Left lobe of liver (tissue), 2 donors: ENCODE measurements around the gene AMDHD2. TPM values are rescaled to one million over a fixed set of nuclear protein-coding genes. Genes with fewer than 3 reads are reported as not detected.

Source experiments
- ATAC-seq: fragments of 200-7000 bp; cut with Tn5 transposase; one replicate; pipeline ENCODE4 v1.9.1; 2020; ENCODE audit warnings: mild to moderate bottlenecking, moderate library complexity
- DNase-seq: peaks from one replicate; pipeline ENCODE4 v3.0.0-alpha.2; 2020; ENCODE audit warnings: low spot score
- total RNA-seq: library from RNA; stranded (reverse); gene quantifications from one replicate; pipeline ENCODE4 v1.2.1, GENCODE V29; 2021
- donor health status: DM: no; HTN: no; CAD: no; lungs with moderate emphysema.
- donor health status: DM: no; HTN: yes; CAD: no.

The AMDHD2 gene
- total RNA-seq, 1 donor from 2014 or later = 22.2 TPM

- peak; percentile 82 for DNase-seq
- ATAC-seq = peak; percentile 58
These were observed 21.5 kb upstream of the AMDHD2 start for GRCh38 chr16:2498531-2499253.

DNA sequence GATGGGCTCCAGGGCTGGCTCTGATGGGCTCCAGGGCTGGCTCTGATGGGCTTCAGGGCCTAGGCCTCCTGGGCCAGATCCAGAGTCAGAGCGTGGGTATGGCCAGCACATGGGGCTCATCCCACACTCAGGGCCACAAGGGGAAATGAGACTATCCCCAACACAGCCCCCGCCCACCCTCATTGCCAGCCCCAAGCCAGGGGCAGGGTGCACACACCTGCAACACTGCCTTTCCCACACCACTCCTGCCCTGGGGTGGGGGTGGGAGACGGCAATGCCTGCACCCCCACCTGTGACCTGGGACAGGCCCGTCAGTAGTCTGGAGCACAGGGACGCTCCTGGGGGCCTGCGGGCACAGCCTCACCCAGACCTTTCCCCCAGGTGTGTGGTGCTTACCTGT is 20.7 kb upstream of the AMDHD2 start:
- no peak for ATAC-seq

DNA sequence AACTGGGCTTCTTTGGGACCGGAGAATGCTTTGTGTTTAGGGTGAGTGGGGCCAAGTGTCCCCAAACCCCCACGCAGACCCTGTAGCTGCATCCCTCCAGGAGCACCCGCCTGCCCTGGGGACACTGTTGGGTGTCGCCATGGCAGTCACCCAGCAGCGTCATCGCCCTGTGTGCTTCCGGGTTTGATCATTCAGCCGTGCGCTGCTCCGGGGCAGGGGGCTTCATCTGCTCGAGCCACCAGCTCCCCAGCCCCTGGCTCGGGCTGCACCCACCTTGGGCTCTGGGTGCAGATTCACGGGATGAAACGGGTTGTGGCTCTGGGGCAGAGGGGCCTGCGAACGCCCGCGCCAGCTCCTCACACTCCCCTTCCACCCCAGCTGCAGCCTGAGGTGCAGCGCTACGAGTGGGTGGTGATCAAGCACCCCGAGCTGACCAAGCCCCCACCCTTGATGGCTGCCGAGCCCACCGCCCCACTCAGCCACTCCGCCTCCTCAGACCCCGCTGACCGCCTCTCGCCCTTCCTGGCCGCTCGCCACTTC is 20.2 kb upstream of the AMDHD2 start:
- ATAC-seq (no peak), DNase-seq (peak; percentile 46)

More for the DNA sequence above, 20.7 kb upstream of the AMDHD2 start:
- DNase-seq = peak; percentile 46

- ATAC-seq (peak; percentile 11), DNase-seq (peak; percentile 50)
These were observed 19.7 kb upstream of the AMDHD2 start for GRCh38 chr16:2500430-2500917.

- peak; percentile 81 for DNase-seq
- peak; percentile 75 for ATAC-seq
These were observed 19.0 kb upstream of the AMDHD2 start for GRCh38 chr16:2500918-2501750.

- ATAC-seq = no peak
- DNase-seq = peak; percentile 47
These were observed 17.9 kb upstream of the AMDHD2 start for GRCh38 chr16:2501946-2502895.

GRCh38 chr16:2505695-2506094 is 14.5 kb upstream of the AMDHD2 start:
- ATAC-seq (no peak), DNase-seq (no peak)

GRCh38 chr16:2507052-2507659 is 13.0 kb upstream of the AMDHD2 start:
- DNase-seq = no peak
- ATAC-seq = peak; percentile 17

GRCh38 chr16:2507665-2508064 is 12.5 kb upstream of the AMDHD2 start:
- ATAC-seq = peak; percentile 45
- peak; percentile 53 for DNase-seq

DNA sequence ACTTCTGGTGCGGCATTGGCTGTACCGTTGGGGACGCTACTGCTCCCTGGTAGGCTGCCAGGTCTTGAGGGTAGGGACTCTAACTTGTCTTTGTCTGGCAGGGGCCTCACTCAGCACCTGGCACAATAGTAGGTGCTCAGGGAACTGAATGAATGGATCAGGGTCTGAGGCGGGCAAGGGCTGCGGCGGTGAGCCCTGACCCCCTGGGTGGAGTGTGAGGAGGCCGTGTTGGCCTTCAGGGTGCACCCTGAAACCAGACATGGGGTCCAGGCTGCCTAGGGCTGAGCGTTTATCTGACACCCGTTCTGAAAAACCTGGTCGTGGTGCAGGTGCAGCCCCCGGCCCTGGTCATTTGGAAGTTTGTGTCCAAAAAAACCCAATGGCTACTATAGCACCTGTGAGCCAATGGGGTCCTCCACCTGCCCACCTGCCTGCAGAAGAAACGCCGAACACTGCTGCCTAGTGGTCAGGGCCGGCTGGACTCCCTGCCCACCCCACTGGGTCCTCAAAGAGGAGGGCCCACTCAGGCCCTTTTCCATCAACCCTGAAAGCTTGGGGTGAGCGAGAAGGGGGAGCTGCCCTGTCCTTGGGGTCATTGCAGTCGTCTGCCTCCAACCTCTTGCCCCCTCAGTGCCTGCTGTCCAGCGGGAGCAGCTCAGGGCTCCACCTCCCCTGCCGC is 11.3 kb upstream of the AMDHD2 start:
- ATAC-seq (no peak), DNase-seq (no peak)

DNA sequence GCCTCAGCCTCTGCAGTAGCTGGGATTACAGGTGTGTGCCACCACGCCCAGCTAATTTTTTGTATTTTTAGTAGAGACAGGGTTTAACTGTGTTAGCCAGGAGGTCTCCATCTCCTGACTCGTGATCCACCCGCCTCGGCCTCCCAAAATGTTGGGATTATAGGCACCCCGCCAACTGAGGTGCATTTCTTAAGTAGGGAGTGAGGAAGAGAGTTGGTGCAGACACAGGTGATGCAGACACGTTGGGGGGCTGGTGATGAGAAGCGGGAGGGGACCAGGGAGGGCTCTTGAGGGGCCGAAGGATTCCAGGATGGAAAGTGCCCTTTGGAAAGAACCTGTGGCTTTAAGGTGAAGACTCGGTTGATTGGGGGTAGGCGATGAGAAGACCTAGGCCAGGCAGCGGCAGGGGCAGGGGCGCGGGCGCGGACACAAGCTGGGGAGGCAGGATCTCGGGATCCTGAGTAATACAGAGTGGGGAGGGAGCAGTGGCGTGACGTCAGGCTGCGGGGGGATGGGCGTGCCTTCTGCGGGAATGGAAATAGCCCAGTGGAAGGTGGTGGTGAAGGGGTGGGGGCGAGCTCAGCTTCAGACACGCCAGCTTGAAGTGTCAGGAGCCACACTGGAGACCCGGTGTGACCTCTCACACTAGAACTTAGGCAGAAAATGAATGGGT is 8.9 kb upstream of the AMDHD2 start:
- ATAC-seq = no peak
- DNase-seq = peak; percentile 47

DNA sequence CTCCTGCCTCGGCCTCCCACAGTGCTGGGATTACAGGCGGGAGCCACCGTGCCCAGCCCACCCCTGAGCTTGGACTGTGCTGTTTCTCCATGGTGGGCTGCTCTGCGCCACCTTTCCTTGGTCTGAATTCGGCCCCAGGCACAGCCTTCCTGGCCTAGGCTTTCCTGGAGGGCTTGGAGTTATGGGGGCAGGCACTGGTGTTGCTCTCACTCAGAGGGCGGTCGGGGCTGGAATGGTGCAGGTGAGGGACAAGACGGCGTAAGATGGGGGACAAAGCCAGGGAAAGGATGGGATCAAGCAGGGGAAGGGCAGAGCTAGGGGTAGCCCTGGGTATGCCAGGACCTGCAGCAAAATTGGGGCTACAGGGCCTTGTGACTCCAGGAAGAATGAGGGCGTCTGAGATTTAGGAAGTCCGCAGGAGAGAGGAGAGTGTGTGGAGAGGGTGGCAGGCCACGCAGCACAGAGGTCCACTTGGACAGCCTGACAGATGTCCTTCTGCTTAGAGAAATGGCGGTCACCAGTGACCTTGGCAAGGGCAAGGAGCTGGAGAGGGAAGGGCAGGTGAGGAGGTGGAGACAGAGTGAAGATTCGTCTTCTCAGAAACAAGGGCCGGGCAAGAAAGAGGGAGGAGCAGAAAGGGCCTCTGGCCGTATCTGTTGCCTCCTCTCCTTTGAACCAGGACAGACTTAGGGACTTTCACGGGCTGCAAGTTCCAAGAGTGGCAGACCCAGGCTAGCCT is 8.0 kb upstream of the AMDHD2 start:
- DNase-seq = peak; percentile 43
- no peak for ATAC-seq

GRCh38 chr16:2512735-2513404 is 7.3 kb upstream of the AMDHD2 start:
- DNase-seq (peak; percentile 59), ATAC-seq (no peak)

DNA sequence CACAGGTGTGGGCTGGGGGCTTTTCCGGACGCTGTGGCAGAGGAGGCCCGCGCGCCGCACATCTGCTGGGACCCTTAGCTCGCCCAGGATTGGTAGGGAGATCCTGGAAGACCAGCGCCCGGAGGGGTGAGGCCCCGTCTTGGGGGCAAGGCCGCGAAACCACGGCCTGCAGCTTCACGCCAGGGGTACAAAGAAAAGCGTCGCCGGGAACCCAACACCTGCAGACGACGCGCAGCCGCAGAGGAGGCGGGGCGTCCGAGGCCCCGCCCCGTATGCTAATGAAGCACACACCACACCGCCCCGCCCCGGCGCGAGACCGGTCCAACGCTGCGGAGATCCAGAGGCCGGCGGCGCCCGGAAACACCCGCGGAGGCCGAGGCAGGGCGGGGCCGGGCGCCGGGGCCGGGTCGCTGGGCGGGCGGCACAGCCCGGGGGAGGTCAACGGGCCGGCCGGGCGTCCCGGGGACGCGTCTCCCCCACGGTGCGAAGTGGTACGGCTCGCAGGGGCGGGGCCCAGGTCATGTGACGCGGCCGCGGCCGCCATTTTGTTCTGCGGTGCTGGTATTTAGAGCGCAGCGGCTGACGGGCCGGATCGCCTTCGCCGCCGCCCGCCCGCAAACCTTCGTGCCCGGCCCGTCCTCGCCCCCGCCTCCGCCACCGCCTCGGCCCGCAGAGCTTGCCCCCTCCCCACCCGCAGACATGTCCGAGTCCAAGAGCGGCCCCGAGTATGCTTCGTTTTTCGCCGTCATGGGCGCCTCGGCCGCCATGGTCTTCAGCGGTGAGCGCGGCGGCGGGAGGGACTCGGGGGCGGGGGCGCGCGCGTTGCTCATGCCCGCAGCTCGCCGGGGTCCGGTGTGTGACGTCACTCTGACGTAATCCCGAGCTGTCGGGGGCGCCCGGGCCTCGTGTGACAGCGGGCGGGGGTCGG is 6.5 kb upstream of the AMDHD2 start, which contains the start of gene ATP6V0C:
Gene ATP6V0C, plus strand, starts transcription at position 548 of the 928 bp plus-strand sequence. Its CDS starts 152 bp downstream, at position 700.
- ATAC-seq (peak; percentile 85), DNase-seq (peak; percentile 95)

DNA sequence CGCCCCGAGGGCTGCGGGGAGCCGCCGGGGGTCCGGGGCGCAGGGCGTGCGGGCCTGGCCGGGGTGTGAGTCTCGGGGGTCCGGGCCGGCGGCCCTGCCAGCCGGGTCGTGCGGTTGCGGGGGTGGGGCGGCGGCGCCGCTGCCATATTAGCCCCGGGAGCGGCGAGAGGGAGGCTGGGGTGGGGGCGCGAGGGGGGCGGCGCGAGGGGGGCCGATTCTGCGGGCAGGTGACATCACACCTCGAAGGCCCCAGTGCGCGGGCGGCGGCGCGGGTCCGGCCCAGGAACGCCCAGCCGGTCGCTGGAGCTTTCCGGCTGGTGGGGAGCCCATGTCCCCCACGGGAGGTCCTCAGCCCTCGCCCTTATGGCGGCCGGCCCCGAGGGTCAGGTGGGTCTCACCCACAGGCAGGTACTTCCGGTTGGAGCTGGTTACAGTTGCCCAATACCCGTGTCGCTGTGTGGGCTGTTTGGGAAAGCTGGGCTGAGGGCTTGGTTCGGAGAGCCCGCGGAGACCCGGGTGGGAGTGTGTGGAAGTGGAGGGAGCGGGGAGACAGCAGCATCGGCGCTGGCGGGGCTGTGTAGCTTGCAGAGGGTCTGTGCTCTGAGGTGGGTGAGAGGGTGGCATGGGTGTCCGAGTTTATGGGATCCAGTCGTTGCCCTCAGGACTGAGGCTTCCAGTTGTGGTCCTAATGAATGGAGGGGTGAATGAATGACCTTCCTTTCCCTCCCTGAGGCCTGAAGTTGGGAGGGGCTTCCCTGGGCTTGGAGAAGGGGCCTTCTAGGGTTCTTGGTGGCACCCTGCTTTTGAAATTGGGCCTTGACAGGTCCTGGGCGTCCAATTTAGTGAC is 5.6 kb upstream of the AMDHD2 start:
- no peak for ATAC-seq
- peak; percentile 66 for DNase-seq
